RWPE1 (cell line): ENCODE data around the gene ZNF669.

Source experiments
- CTCF ChIA-PET: fragments of 350-600 bp; sonication (Branson Sonifier 250); formaldehyde crosslinking; extraction: SDS; loops from one replicate; lab custom pipeline; 2021; lab: Yijun Ruan, JAX
- POLR2A ChIA-PET: fragments of 400-600 bp; formaldehyde crosslinking; extraction: SDS; loops from one replicate; lab custom pipeline; 2020; ENCODE audit warnings: antibody characterized with exemption; ENCODE audit not compliant: low non-redundant PET; lab: Yijun Ruan, JAX
- DNase-seq: peaks from one replicate; pipeline ENCODE4 v3.0.0; 2012; ENCODE audit warnings: low spot score
- H3K27ac ChIP-seq: fragments of 450-650 bp; 2 replicates; pipeline ENCODE4 v1.5.1; 2017
- TF ChIP-seq, protein P1 (sequence below): fragments of 450-650 bp; conservative IDR thresholded peaks from 2 replicates; pipeline ENCODE4 v1.5.1; 2017; ENCODE audit warnings: low read depth, mild to moderate bottlenecking

ZNF669 gene

DNA sequence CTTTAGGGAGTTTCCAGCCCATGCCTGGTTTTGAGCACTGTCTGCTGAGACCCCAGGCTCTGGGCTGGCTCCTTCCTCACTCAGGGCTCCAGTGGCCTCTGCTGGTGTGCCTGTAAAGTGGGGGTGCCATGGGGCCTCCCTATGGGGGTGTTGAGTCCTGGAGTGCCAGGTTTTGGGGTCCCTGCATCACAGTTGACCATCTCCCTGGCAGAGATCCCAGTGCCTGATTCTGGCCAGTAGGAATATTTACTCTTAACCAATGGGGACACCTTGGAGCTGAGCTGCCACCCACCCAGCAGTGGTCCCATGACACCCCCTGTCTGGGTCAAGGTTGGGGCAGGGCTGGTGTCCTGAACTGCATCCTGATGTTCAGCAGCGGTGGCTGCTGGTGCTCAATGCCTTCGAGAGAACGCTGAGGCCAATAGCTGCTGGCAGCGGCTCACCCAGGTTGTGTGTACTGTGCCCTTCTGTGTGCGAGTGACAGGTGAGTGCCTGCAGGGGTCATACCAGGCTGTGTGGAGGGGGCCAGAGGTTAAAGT is 9.6 kb upstream of the ZNF669 start:
- TF ChIP-seq, protein P1, sequence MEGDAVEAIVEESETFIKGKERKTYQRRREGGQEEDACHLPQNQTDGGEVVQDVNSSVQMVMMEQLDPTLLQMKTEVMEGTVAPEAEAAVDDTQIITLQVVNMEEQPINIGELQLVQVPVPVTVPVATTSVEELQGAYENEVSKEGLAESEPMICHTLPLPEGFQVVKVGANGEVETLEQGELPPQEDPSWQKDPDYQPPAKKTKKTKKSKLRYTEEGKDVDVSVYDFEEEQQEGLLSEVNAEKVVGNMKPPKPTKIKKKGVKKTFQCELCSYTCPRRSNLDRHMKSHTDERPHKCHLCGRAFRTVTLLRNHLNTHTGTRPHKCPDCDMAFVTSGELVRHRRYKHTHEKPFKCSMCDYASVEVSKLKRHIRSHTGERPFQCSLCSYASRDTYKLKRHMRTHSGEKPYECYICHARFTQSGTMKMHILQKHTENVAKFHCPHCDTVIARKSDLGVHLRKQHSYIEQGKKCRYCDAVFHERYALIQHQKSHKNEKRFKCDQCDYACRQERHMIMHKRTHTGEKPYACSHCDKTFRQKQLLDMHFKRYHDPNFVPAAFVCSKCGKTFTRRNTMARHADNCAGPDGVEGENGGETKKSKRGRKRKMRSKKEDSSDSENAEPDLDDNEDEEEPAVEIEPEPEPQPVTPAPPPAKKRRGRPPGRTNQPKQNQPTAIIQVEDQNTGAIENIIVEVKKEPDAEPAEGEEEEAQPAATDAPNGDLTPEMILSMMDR: no peak
- CTCF ChIA-PET: no interaction called here
- no peak for DNase-seq
- POLR2A ChIA-PET: no interaction called here
- peak overlapping the region; percentile 72 for H3K27ac ChIP-seq

GRCh38 chr1:247113094-247113497 is 8.9 kb upstream of the ZNF669 start:
- CTCF ChIA-PET: no interaction called here
- POLR2A ChIA-PET: no interaction called here
- no peak for DNase-seq
- peak overlapping the region; percentile 72 for H3K27ac ChIP-seq
- TF ChIP-seq, protein P1: no peak

DNA sequence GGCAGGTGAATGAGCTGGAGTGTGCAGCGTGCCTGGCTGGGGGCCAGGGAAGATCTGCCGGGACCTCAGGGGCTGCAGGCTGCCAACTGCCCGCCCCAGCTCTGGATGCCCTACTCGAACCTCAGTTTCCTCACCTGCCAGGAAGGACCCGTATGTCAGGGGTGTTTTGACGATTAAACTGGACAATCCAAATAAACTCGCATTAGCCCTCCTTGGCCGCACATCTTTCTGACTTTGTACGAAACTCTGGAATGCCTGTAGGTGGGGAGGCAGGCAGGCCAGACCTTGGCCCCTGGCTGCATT is 8.3 kb upstream of the ZNF669 start:
- DNase-seq: no peak
- TF ChIP-seq, protein P1: no peak
- POLR2A ChIA-PET: no interaction called here

GRCh38 chr1:247111700-247112478 is 7.7 kb upstream of the ZNF669 start:
- CTCF ChIA-PET: no interaction called here

More for the DNA sequence above, 8.3 kb upstream of the ZNF669 start:
- CTCF ChIA-PET: no interaction called here
- peak overlapping the region; percentile 72 for H3K27ac ChIP-seq

DNA sequence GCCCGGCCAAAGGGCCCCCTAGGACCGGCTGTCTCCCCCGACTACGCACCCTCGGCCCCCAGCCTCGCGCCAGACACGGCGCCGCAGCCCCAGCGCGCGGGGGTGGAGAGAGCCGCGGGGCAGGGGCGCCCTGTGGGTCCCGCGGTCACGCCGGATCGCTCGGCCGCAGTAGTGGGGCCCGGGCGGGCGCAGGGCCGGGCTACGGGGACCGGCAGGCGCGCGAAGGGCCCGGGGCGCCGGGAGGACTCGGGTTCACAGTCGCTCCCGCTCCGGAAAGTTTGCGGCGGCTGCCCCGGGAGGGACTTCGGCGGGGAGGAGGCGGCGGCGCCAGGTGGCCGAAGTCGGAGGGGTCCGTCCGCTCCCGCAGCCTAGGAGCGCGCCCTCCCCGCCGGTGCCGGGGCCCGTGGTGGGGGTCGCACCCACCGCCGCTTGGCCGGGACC is 7.1 kb upstream of the ZNF669 start:
- POLR2A ChIA-PET: no interaction called here
- peak overlapping the region; percentile 72 for H3K27ac ChIP-seq
- TF ChIP-seq, protein P1: no peak
- CTCF ChIA-PET: no interaction called here
- DNase-seq: no peak

More at GRCh38 chr1:247111700-247112478, 7.7 kb upstream of the ZNF669 start:
- H3K27ac ChIP-seq: peak overlapping the region; percentile 72
- POLR2A ChIA-PET: no interaction called here
- DNase-seq: peak; percentile 12
- TF ChIP-seq, protein P1: no peak

DNA sequence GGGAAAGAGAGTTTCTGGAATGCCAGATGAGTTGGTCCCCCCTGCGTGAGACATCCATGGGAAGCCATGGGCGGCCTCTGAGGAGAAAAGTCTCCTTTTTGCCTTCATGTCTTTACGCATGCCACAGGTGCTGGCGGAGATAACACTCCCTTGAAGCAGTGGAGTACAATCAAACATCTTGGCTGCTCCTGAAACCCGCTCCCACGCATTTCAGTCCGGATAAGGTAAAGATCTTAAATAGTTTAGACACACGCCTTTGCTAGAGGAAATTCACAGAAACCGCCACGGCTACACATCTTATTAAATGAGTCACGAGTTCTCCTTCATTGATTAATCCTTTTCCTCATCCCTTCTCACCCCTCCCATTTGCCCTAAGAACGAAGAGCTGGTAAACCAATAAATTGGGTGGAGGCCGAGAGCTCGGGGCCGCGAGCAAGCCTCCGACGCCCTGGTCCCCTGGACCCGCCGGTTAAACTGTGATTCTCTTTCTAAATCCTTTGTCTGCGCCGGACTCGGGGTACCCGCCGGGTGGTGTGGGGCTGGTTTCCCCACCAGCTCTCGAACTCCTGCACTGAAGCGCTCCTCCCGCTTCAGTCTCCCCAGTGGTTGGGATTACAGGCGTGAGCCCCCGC is 6.6 kb upstream of the ZNF669 start:
- no peak for DNase-seq
- peak overlapping the region; percentile 72 for H3K27ac ChIP-seq
- ChIA-PET POLR2A (no interaction called here), CTCF (no interaction called here)
- TF ChIP-seq, protein P1: no peak
